ENCODE measurements around the gene ARAP1.

DNA sequence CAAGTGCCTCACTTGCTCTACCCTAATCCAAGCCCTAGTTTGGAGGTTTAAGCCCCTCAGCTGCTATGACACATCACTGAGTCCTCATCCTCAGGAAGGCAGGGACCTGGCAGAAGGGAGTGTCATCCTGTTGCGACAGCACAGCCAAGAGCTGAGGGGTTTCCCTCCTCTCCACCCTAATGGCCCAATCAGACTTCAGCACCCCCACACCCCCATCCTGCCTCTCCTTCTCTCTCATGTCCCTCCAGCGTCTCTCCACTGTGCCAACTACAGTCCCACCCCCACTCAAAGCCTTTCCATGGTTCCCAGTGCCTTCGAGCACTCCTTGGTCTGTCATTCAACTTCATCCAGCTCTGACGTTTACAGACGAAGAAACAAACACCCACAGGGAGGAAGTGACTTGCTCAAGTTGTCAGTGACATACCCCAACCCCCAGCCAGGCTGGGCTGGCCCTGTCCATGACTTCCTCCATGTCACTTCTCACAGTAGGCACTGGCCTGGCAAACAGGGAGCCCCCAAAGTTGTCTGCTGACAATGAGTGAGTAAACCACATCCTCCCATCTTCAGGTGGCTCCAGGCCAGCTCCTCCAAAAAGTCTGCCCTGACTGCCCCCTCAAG lies 15.6 kb downstream of the ARAP1 start:
- TF ChIP-seq, protein P1, sequence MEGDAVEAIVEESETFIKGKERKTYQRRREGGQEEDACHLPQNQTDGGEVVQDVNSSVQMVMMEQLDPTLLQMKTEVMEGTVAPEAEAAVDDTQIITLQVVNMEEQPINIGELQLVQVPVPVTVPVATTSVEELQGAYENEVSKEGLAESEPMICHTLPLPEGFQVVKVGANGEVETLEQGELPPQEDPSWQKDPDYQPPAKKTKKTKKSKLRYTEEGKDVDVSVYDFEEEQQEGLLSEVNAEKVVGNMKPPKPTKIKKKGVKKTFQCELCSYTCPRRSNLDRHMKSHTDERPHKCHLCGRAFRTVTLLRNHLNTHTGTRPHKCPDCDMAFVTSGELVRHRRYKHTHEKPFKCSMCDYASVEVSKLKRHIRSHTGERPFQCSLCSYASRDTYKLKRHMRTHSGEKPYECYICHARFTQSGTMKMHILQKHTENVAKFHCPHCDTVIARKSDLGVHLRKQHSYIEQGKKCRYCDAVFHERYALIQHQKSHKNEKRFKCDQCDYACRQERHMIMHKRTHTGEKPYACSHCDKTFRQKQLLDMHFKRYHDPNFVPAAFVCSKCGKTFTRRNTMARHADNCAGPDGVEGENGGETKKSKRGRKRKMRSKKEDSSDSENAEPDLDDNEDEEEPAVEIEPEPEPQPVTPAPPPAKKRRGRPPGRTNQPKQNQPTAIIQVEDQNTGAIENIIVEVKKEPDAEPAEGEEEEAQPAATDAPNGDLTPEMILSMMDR (IDR thresholded peaks at IDR 0.05 in 4 of 5, conservative IDR thresholded peaks at IDR 0.05 in 1 of 5), result no peak
- TF ChIP-seq POLR2A (IDR thresholded peaks at IDR 0.05), result no peak

Measured in gastrocnemius medialis (tissue), 4 donors.